AG09309 (cell line): ENCODE results near the gene SH3GLB1.

Source experiments
- DNase-seq: peaks from one replicate; pipeline ENCODE4 v3.0.0-alpha.2; 2010; ENCODE audit warnings: low read depth
- H3K4me3 ChIP-seq: 2 replicates; pipeline ENCODE4 v1.5.1; 2011; ENCODE audit warnings: mild to moderate bottlenecking, low read depth, low read length, moderate library complexity; ENCODE audit not compliant: control insufficient read depth
- CTCF ChIP-seq: IDR thresholded peaks from 2 replicates; pipeline ENCODE4 v1.5.1; 2011; ENCODE audit warnings: mild to moderate bottlenecking, low read depth, low read length, inconsistent platforms; ENCODE audit not compliant: insufficient read depth, control insufficient read depth; ENCODE audit errors: missing control alignments

Gene SH3GLB1

GRCh38 chr1:86769065-86769464, 64.7 kb downstream of the SH3GLB1 start:
- no peak overlapping the region for H3K4me3 ChIP-seq
- no peak for TF ChIP-seq CTCF
- no peak for DNase-seq

GRCh38 chr1:86773341-86774288, 69.2 kb downstream of the SH3GLB1 start:
- no peak for TF ChIP-seq CTCF
- no peak for DNase-seq
- H3K4me3 ChIP-seq: no peak overlapping the region

- no peak for TF ChIP-seq CTCF
- DNase-seq: peak; percentile 69
- no peak overlapping the region for H3K4me3 ChIP-seq
These were observed 70.2 kb downstream of the SH3GLB1 start for GRCh38 chr1:86774305-86775295.

GRCh38 chr1:86775395-86775794, 71.0 kb downstream of the SH3GLB1 start:
- no peak for DNase-seq
- no peak overlapping the region for H3K4me3 ChIP-seq
- TF ChIP-seq CTCF: no peak

DNA sequence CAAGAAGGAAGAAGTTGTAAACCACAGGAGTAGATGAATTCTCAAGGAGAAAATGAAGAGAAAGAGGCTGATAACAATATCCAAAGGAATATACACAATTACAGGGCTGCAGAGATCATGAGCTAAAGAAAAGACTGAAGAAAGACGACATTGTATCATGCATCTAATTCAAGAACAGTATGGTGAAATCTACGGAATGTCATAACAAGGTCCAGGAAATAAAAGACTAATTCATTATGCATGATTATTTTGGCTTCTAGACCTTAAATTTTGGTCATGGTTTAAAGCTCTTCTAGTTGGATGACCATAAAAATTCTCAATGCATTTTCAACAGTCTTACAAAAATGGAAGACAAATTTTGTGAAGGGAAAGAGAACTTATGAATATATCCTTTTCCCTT, 71.7 kb downstream of the SH3GLB1 start:
- no peak for DNase-seq
- no peak overlapping the region for H3K4me3 ChIP-seq
- no peak for TF ChIP-seq CTCF

DNA sequence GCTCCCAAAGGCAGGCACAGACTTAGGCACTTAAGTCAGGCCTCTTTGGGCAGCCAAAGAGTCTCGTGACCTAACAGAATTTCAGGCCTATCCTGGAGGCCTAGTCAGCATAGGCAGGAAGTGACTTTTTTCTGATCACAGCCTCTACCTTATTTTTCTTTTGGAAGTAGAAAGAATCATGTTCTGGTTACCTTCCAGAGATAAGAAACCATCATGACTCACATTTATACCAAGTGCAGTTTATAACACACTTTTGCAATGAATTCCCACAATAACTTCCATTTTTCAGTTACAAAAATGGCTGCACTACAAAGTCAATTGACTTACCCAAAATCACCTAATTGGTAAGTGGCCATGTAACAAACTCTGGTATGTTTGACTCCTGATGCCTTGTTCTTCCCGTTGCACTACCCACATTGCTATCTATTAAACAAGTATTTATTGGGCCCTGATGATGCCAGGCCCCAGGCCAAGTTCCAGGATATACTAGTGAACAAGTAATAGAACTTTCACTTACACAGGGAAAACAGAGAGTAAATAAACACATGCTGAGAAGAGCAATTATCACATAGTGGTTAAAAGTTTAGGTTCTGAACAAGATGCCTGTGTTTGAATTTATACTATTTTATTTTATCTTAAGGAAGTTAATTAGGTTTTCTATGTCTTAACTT, 74.3 kb downstream of the SH3GLB1 start:
- no peak for DNase-seq
- TF ChIP-seq CTCF: no peak
- no peak overlapping the region for H3K4me3 ChIP-seq
